Vagina (tissue), 2 donors: Measurements from ENCODE around the gene OR2V2. TPM values are rescaled to one million over a fixed set of nuclear protein-coding genes. Genes with fewer than 3 reads are reported as not detected.
"Not testable (repeated sequence)": the region's sequence is repeated elsewhere in the genome, so short reads cannot be mapped to it uniquely, and the experiment has no call there.

Experiments
- DNase-seq, 2 donors: peaks; one replicate each; pipeline ENCODE4 v3.0.0-alpha.2; 2017; ENCODE audit errors: extremely low spot score in 2 of 2
- H3K27ac ChIP-seq: fragments of 200-600 bp; sonication (generic); one replicate; pipeline ENCODE4 v1.5.1; 2019
- H3K27me3 ChIP-seq: fragments of 200-600 bp; sonication (generic); one replicate; pipeline ENCODE4 v1.5.1; 2019
- H3K36me3 ChIP-seq, 2 donors: fragments of 200-600 bp; sonication (generic); one replicate each; pipeline ENCODE4 v1.5.1; 2017 to 2019
- H3K4me1 ChIP-seq: fragments of 200-600 bp; sonication (generic); one replicate; pipeline ENCODE4 v1.5.1; 2019
- H3K4me3 ChIP-seq, 2 donors: fragments of 200-600 bp; sonication (generic); 1 replicate in 1 of 2; 2 replicates in 1 of 2; pipeline ENCODE4 v1.5.1; 2016 to 2019
- H3K9me3 ChIP-seq: fragments of 200-600 bp; sonication (generic); one replicate; pipeline ENCODE4 v1.5.1; 2019
- POLR2A ChIP-seq, 2 donors: fragments of 450-650 bp; IDR thresholded peaks; one replicate each; pipeline ENCODE4 v1.6.1; 2017; ENCODE audit warnings: antibody characterized with exemption in 2 of 2, mild to moderate bottlenecking in 2 of 2, moderate library complexity in 2 of 2
- POLR2AphosphoS5 ChIP-seq, 2 donors: sonication (generic); formaldehyde crosslinking; IDR thresholded peaks; one replicate each; pipeline ENCODE4 v1.9.0; 2017; ENCODE audit warnings: antibody characterized with exemption in 2 of 2, mild to moderate bottlenecking in 2 of 2, low read depth in 1 of 2; ENCODE audit not compliant: insufficient read depth in 1 of 2
- intact Hi-C: fragments of 100-400 bp; cut with DNase I; formaldehyde crosslinking; loops from one replicate; pipeline ENCODE4 v1.15.1; 2023
- total RNA-seq: library from RNA; depleted of rRNA; stranded (reverse); fragments of >200 nt; gene quantifications from one replicate; pipeline ENCODE4 v1.2.3, GENCODE V29; 2016
- TF ChIP-seq, protein P1 (sequence below), 3 experiments: fragments of 450-650 bp in 2 of 3; fragments of 200-600 bp in 1 of 3; sonication (generic) in 1 of 3; IDR thresholded peaks; one replicate each; pipeline ENCODE4 v1.5.1; 2017 to 2019; ENCODE audit warnings: antibody characterized with exemption in 3 of 3, mild to moderate bottlenecking in 2 of 3, moderate library complexity in 2 of 3

The OR2V2 gene
- total RNA-seq, 1 donor from 2014 or later, result not detected

DNA sequence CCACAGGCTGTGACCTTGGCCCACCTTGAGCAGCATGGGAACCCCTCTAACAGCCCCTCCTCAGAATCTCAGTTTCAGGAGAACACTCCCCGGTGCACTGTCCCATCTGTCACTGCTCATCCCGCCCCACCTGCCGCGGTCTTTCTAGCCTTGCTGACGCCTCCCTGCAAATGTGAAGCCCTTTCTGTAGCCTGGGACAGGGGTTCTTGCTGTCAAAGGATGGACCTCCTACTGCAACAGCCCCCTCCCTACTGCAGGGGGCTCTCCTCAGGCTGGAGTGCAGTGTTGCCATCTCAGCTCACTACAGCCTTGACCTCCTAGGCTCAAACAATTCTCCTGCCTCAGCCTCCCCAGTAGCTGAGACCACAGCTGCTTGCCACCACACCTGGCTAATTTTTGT lies 36.4 kb upstream of the OR2V2 start:
- Histone ChIP-seq H3K36me3 (no peaks in the 10 kb centered on the region), H3K27me3 (peaks cover 6% of the 10 kb centered on the region)
- TF ChIP-seq, protein P1, sequence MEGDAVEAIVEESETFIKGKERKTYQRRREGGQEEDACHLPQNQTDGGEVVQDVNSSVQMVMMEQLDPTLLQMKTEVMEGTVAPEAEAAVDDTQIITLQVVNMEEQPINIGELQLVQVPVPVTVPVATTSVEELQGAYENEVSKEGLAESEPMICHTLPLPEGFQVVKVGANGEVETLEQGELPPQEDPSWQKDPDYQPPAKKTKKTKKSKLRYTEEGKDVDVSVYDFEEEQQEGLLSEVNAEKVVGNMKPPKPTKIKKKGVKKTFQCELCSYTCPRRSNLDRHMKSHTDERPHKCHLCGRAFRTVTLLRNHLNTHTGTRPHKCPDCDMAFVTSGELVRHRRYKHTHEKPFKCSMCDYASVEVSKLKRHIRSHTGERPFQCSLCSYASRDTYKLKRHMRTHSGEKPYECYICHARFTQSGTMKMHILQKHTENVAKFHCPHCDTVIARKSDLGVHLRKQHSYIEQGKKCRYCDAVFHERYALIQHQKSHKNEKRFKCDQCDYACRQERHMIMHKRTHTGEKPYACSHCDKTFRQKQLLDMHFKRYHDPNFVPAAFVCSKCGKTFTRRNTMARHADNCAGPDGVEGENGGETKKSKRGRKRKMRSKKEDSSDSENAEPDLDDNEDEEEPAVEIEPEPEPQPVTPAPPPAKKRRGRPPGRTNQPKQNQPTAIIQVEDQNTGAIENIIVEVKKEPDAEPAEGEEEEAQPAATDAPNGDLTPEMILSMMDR (IDR thresholded peaks at IDR 0.05), result no peak

DNA sequence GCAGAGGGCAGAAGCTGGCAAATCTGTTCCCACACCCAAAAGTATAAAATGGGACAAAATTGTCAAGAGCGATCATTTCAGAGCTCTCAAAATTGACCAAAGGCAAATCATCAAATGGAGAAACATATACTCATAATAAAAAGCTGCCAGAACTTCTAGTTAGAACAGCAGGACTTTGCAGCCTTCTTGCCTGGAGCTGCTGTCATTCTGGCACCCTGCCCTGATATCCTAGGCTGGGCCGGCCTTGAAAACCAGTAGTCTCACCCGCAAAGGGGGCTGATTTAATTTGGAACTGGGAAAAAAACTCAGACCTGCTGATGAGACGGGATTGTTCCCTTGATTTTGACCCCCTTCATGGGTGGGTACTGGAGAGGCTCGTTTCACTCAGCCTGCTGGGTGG lies 34.9 kb upstream of the OR2V2 start:
- H3K9me3 ChIP-seq, result no peaks in the 10 kb centered on the region
- H3K36me3 ChIP-seq, result no peaks in the 10 kb centered on the region
- H3K4me1 ChIP-seq, result peaks cover 5% of the 10 kb centered on the region
- no peak overlapping the region for H3K27ac ChIP-seq
- TF ChIP-seq POLR2AphosphoS5 (IDR thresholded peaks at IDR 0.05; ENCODE audit: insufficient read depth in 1 of 2, low read depth in 1 of 2) (no peak), POLR2A (IDR thresholded peaks at IDR 0.05) (no peak)
- TF ChIP-seq, protein P1 (IDR thresholded peaks at IDR 0.05), result no peak
- H3K4me3 ChIP-seq, result no peak overlapping the region
- peaks cover 6% of the 10 kb centered on the region for H3K27me3 ChIP-seq
- DNase-seq, result no peak
- intact Hi-C loops, result no loop called here

More for the DNA sequence above, 36.4 kb upstream of the OR2V2 start:
- no peak for DNase-seq
- intact Hi-C loops, result no loop called here
- peaks cover 5% of the 10 kb centered on the region for H3K4me1 ChIP-seq
- no peaks in the 10 kb centered on the region for H3K9me3 ChIP-seq
- H3K4me3 ChIP-seq, result no peak overlapping the region
- H3K27ac ChIP-seq, result no peak overlapping the region

DNA sequence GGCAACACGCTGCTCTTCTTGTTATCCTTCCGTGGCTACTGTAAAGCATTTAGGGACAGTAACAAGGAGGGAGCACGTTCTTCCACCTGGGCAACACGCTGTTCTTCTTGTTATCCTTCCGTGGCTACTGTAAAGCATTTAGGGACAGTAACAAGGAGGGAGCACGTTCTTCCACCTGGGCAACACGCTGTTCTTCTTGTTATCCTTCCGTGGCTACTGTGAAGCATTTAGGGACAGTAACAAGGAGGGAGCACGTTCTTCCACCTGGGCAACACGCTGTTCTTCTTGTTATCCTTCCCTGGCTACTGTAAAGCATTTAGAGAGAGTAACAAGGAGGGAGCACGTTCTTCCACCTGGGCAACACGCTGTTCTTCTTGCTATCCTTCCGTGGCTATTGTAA lies 33.8 kb upstream of the OR2V2 start:
- intact Hi-C loops, H3K27me3 ChIP-seq: not testable (repeated sequence)

DNA sequence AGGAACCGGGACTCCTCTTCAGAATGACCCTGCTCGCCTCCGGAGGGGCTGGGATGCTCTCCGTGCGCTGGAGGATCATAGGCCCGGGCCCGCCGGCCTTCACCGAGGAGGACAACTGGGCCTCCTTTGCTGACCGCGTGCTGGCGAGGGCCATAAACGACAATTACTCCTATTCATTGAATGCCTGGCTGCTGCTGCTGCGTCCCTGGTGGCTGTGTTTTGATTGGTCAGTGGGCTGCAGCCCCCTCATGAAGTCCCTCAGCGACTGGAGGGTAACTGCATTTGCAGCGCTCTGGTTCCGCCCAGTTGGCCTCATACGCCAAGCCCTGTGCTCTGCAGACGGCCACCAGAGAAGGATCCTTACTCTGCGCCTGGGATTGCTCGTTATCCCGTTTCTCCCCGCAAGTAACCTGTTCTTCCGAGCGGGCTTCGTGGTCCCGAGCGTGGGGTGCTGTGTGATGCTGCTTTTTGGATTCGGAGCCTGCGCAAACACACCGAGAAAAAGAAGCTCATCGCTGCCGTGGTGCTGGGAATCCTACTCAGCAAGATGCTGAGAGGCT lies 33.0 kb upstream of the OR2V2 start:
- intact Hi-C loops, result no loop called here
- Histone ChIP-seq H3K36me3 (no peaks in the 10 kb centered on the region), H3K9me3 (no peaks in the 10 kb centered on the region), H3K4me3 (no peak overlapping the region), H3K27me3 (peaks cover 6% of the 10 kb centered on the region), H3K27ac (no peak overlapping the region), H3K4me1 (peaks cover 5% of the 10 kb centered on the region)
- TF ChIP-seq POLR2AphosphoS5 (IDR thresholded peaks at IDR 0.05; ENCODE audit: insufficient read depth in 1 of 2, low read depth in 1 of 2), result no peak
- TF ChIP-seq, protein P1 (IDR thresholded peaks at IDR 0.05), result no peak
- no peak for DNase-seq

More for the DNA sequence above, 33.8 kb upstream of the OR2V2 start:
- DNase-seq, H3K36me3 ChIP-seq, H3K27ac ChIP-seq, H3K4me3 ChIP-seq, H3K4me1 ChIP-seq, H3K9me3 ChIP-seq: not testable (repeated sequence)

DNA sequence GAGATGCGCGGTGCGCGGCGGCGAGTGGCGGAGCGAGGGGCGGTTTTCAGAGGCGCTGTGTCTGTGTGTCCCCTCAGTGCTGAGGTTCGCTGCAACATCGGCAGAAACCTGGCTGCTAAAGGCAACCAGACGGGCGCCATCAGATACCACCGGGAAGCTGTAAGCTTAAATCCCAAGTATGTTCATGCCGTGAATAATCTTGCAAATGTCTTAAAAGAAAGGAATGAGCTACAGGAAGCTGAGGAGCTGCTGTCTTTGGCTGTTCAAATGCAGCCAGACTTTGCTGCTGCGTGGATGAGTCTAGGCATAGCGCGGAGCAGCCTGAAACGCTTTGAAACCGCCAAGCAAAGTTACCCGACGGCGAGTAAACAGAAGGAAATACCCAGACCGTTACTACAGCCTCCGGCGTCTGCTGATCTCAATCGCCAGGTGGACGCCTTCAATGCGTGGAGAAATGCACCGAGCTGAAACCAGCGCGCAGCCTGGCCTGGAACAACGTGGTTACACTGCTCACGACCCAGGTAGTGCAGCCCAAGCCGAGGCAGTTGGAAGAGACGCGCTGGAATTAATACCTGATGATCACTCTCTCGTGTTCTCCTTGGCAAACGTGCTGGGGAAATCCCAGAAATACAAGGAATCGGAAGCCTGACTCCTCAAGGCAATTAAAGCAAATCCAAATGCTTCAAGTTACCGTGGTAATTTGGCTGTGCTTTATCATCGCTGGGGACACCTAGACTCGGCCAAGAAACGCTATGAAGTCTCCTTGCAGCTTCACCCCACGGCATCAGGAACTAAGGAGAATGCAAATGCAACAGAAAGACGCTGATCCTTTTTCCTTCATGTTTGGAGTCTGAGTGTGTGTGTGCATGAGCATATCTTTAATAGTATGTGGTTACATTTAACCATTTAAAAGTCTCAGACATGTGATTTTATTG lies 32.3 kb upstream of the OR2V2 start:
- Histone ChIP-seq H3K27ac (no peak overlapping the region), H3K9me3 (no peaks in the 10 kb centered on the region), H3K4me3 (no peak overlapping the region), H3K27me3 (peaks cover 6% of the 10 kb centered on the region), H3K36me3 (no peaks in the 10 kb centered on the region), H3K4me1 (peaks cover 5% of the 10 kb centered on the region)
- DNase-seq, result no peak
- intact Hi-C loops, result no loop called here
- TF ChIP-seq POLR2A (IDR thresholded peaks at IDR 0.05) (no peak), POLR2AphosphoS5 (IDR thresholded peaks at IDR 0.05; ENCODE audit: insufficient read depth in 1 of 2, low read depth in 1 of 2) (no peak)
- TF ChIP-seq, protein P1 (IDR thresholded peaks at IDR 0.05), result no peak
